SJCRH30 (cell line): ENCODE results near the gene PIP. TPM values are rescaled to one million over a fixed set of nuclear protein-coding genes. Genes with fewer than 3 reads are reported as not detected.

Source experiments
- total RNA-seq: library from RNA; depleted of rRNA; stranded (reverse); fragments of >200 nt; shearing (Covaris generic); gene quantifications from 2 replicates; pipeline ENCODE4 v1.2.3, GENCODE V29; 2014; rRNA removed

The PIP gene
- total RNA-seq, 1 experiment from 2014 or later: not detected

Other genes with a start within 250 kb of the PIP start
- gene TRPV6, start 246.3 kb upstream of the PIP start, total RNA-seq: not detected in 2 replicates
- not detected in 2 replicates for gene TRPV5, start 198.3 kb upstream of the PIP start, total RNA-seq
- gene LLCFC1, start 192.6 kb upstream of the PIP start, total RNA-seq: not detected in 2 replicates
- gene KEL, start 169.7 kb upstream of the PIP start, total RNA-seq: 0.08 and 0.69 TPM in 2 replicates
- gene OR9A2, start 104.9 kb upstream of the PIP start, total RNA-seq: not detected in 2 replicates
- gene OR6V1, start 79.7 kb upstream of the PIP start, total RNA-seq: not detected in 2 replicates
- not detected in 2 replicates for gene TAS2R39, start 51.3 kb downstream of the PIP start, total RNA-seq
- gene TAS2R40, start 90.0 kb downstream of the PIP start, total RNA-seq: not detected in 2 replicates
- gene GSTK1, start 131.4 kb downstream of the PIP start, total RNA-seq: 35.2 and 35.6 TPM in 2 replicates
- gene TMEM139, start 152.9 kb downstream of the PIP start, total RNA-seq: 0.97 and 2.5 TPM in 2 replicates
- 36.6 and 39.1 TPM in 2 replicates for gene CASP2, start 156.3 kb downstream of the PIP start, total RNA-seq
- not detected in 2 replicates for gene CLCN1, start 184.0 kb downstream of the PIP start, total RNA-seq
- 0.15 and 0.22 TPM in 2 replicates for gene FAM131B, start 230.6 kb downstream of the PIP start, total RNA-seq
- gene ZYX, start 249.3 kb downstream of the PIP start, total RNA-seq: 34.6 and 35.9 TPM in 2 replicates